ENCODE data around the gene PRKN.

PRKN gene

DNA sequence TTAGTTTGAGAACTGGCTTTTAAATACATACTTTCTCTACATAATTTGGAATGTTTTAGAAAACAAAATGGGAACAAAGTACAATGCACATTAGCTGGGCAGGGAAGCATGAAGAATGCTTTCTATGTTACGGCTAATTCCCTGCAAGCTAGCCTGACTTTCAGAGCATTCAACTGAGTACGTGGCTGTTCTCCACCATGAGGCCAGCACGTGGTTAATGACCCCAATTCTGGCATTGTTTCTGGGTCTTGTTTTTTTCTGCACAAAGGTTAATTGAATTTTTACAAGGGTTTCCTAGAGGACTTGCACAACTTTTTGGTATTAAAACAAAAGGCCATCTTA is 1245.1 kb downstream of the PRKN start:
- ChIA-PET CTCF (interaction anchor here (2.0 kb wide), 1 partner anchor 64 kb away, joined by 8 read pairs; no protein-coding TSS in a partner anchor), POLR2A (no interaction called here)

GRCh38 chr6:161481786-161482516 is 1245.6 kb downstream of the PRKN start:
- Histone ChIP-seq H3K4me1 (ENCODE audit: control insufficient read depth, insufficient read depth, low read length) (no peaks in the 10 kb centered on the region), H3K9me3 (ENCODE audit: control insufficient read depth, insufficient read depth, low read depth, low read length) (no peaks in the 10 kb centered on the region), H3K4me3 (ENCODE audit: low read depth, low read length) (no peak overlapping the region), H3K36me3 (ENCODE audit: control insufficient read depth in 2 of 2, insufficient read depth in 1 of 2, low read length in 2 of 2) (no peaks in the 10 kb centered on the region), H3K27ac (ENCODE audit: extremely low read depth, low read depth, low read length) (no peak overlapping the region)
- POLR2A ChIA-PET: no interaction called here
- CTCF ChIA-PET: interaction anchor here (2.0 to 2.1 kb wide), 2 partner anchors 16 to 64 kb away, joined by 8 read pairs; no protein-coding TSS in a partner anchor
- TF ChIP-seq ZNF501 (tag by site-specific recombination; IDR thresholded peaks at IDR 0.05) (no peak), ZSCAN5A (tag by site-specific recombination; IDR thresholded peaks at IDR 0.05) (no peak), ZNF19 (tag by site-specific recombination; IDR thresholded peaks at IDR 0.05; ENCODE audit: low read depth) (no peak), ZNF391 (tag by site-specific recombination; IDR thresholded peaks at IDR 0.05; ENCODE audit: borderline replicate concordance, low read depth) (no peak), ZNF624 (tag by site-specific recombination; IDR thresholded peaks at IDR 0.05) (no peak), ZNF600 (tag by site-specific recombination; IDR thresholded peaks at IDR 0.05) (no peak), ZIC2 (tag by site-specific recombination; IDR thresholded peaks at IDR 0.05) (no peak), ZNF121 (tag by site-specific recombination; IDR thresholded peaks at IDR 0.05) (no peak), ZNF580 (tag by site-specific recombination; IDR thresholded peaks at IDR 0.05) (no peak), ZNF610 (tag by site-specific recombination; IDR thresholded peaks at IDR 0.05; ENCODE audit: borderline replicate concordance) (no peak), ZNF280D (tag by site-specific recombination; IDR thresholded peaks at IDR 0.05) (no peak), ZNF792 (tag by site-specific recombination; IDR thresholded peaks at IDR 0.05) (no peak), YY2 (tag by site-specific recombination; IDR thresholded peaks at IDR 0.05) (no peak), GLI2 (tag by site-specific recombination; IDR thresholded peaks at IDR 0.05; ENCODE audit: borderline replicate concordance, low read depth) (no peak), ZNF548 (tag by site-specific recombination; IDR thresholded peaks at IDR 0.05) (no peak), ZNF175 (tag by site-specific recombination; IDR thresholded peaks at IDR 0.05) (no peak), ZNF530 (tag by site-specific recombination; IDR thresholded peaks at IDR 0.05; ENCODE audit: low read depth) (no peak), ZNF645 (tag by site-specific recombination; IDR thresholded peaks at IDR 0.05) (no peak)
- TF ChIP-seq, protein P1, sequence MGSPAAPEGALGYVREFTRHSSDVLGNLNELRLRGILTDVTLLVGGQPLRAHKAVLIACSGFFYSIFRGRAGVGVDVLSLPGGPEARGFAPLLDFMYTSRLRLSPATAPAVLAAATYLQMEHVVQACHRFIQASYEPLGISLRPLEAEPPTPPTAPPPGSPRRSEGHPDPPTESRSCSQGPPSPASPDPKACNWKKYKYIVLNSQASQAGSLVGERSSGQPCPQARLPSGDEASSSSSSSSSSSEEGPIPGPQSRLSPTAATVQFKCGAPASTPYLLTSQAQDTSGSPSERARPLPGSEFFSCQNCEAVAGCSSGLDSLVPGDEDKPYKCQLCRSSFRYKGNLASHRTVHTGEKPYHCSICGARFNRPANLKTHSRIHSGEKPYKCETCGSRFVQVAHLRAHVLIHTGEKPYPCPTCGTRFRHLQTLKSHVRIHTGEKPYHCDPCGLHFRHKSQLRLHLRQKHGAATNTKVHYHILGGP (tag by site-specific recombination; IDR thresholded peaks at IDR 0.05): no peak

More for the DNA sequence above, 1245.1 kb downstream of the PRKN start:
- Histone ChIP-seq H3K27ac (ENCODE audit: extremely low read depth, low read depth, low read length) (no peak overlapping the region), H3K9me3 (ENCODE audit: control insufficient read depth, insufficient read depth, low read depth, low read length) (no peaks in the 10 kb centered on the region), H3K4me1 (ENCODE audit: control insufficient read depth, insufficient read depth, low read length) (no peaks in the 10 kb centered on the region), H3K36me3 (ENCODE audit: control insufficient read depth in 2 of 2, insufficient read depth in 1 of 2, low read length in 2 of 2) (no peaks in the 10 kb centered on the region), H3K4me3 (ENCODE audit: low read depth, low read length) (no peak overlapping the region)
- TF ChIP-seq ZFP41 (tag by site-specific recombination; IDR thresholded peaks at IDR 0.05; ENCODE audit: borderline replicate concordance) (no peak), SP3 (tag by site-specific recombination; IDR thresholded peaks at IDR 0.05) (no peak), ZNF785 (tag by site-specific recombination; IDR thresholded peaks at IDR 0.05) (no peak), ZNF580 (tag by site-specific recombination; IDR thresholded peaks at IDR 0.05) (no peak), OSR2 (tag by site-specific recombination; IDR thresholded peaks at IDR 0.05) (no peak), ZNF426 (tag by site-specific recombination; IDR thresholded peaks at IDR 0.05) (no peak), ZNF175 (tag by site-specific recombination; IDR thresholded peaks at IDR 0.05) (no peak), ZNF311 (tag by site-specific recombination; IDR thresholded peaks at IDR 0.05; ENCODE audit: borderline replicate concordance) (no peak), GFI1B (tag by site-specific recombination; IDR thresholded peaks at IDR 0.05) (no peak), YY1 (tag by site-specific recombination; IDR thresholded peaks at IDR 0.05) (no peak), ZNF132 (tag by site-specific recombination; IDR thresholded peaks at IDR 0.05; ENCODE audit: borderline replicate concordance) (no peak), ZNF16 (tag by site-specific recombination; IDR thresholded peaks at IDR 0.05; ENCODE audit: low read depth) (no peak), ZNF596 (tag by site-specific recombination; IDR thresholded peaks at IDR 0.05) (no peak), ZNF19 (tag by site-specific recombination; IDR thresholded peaks at IDR 0.05; ENCODE audit: low read depth) (no peak), SALL2 (tag by site-specific recombination; IDR thresholded peaks at IDR 0.05; ENCODE audit: borderline replicate concordance) (no peak), ZNF624 (tag by site-specific recombination; IDR thresholded peaks at IDR 0.05) (no peak), ZNF146 (tag by site-specific recombination; IDR thresholded peaks at IDR 0.05) (no peak)
